Activated CD8-positive, alpha-beta memory T cell treated with anti-CD3 and anti-CD28 coated beads, Interleukin-2, amount 50 U/mL, for 4 hours (primary cell): ENCODE results near the gene LRRC74B.

Experiments
- DNase-seq: peaks from one replicate; pipeline ENCODE4 v3.0.0-alpha.2; 2020

Gene LRRC74B

DNA sequence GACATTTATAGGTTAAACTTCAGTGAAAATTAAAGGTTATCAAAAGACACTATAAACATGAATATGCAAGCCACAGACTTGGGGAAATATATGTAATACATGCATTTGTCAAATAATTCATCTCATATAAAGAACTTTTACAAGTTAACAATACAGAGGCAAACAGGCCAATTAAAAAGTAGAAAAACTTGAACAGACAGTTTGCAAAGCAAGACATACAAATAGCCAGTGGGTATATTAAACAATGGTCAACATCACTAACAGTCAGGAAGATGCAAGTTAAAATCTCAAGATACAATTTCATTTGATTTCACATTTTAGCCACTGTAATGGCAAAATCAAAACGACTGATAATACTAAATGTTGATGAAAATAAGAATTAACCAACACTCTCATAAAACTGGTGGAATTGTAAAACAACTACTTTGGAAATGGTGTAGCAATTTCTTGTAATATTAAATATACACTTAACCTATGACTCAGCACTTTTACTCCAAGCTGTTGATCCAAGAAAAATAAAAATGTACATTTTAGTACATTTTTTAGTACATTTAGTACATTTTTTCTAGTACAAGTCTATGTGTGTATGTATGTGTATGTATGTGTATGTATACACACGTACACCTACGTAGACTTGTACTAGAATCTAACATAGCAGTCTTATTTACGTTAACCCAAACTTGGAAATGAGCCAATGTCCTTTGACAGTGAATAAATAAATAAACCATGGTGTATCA, 62.8 kb downstream of the LRRC74B start:
- DNase-seq = no peak
